Fibroblast of lung (primary cell): ENCODE results near the gene SPIRE1. TPM values are rescaled to one million over a fixed set of nuclear protein-coding genes. Genes with fewer than 3 reads are reported as not detected.

Source experiments
- DNase-seq, 2 donors: peaks; one replicate each; pipeline versions ENCODE4 v3.0.0 to v3.0.0-alpha.2; 2010; ENCODE audit warnings: low read depth in 2 of 2
- H2AFZ ChIP-seq: 2 replicates; pipeline ENCODE4 v1.5.1; 2012; ENCODE audit warnings: low read length, control low read depth, inconsistent platforms
- H3K27ac ChIP-seq: 2 replicates; pipeline ENCODE4 v1.5.1; 2011; ENCODE audit warnings: low read length, control low read depth; ENCODE audit not compliant: insufficient read depth
- H3K27me3 ChIP-seq: 2 replicates; pipeline ENCODE4 v1.5.1; 2011; ENCODE audit warnings: mild to moderate bottlenecking, low read length; ENCODE audit not compliant: control insufficient read depth, insufficient read depth
- H3K36me3 ChIP-seq: 2 replicates; pipeline ENCODE4 v1.5.1; 2011; ENCODE audit warnings: low read length; ENCODE audit not compliant: control insufficient read depth, insufficient read depth
- H3K4me1 ChIP-seq: 2 replicates; pipeline ENCODE4 v1.5.1; 2011; ENCODE audit warnings: low read length; ENCODE audit not compliant: control insufficient read depth, insufficient read depth; ENCODE audit errors: extremely low read depth
- H3K4me2 ChIP-seq: 2 replicates; pipeline ENCODE4 v1.5.1; 2011; ENCODE audit warnings: low read length, control low read depth; ENCODE audit not compliant: insufficient read depth; ENCODE audit errors: extremely low read depth
- H3K4me3 ChIP-seq, 4 experiments: fragments of 200-600 bp in 1 of 4; sonication (generic) in 1 of 4; replicated peaks in 1 of 4; 2 replicates each; pipeline ENCODE4 v1.5.1; 2011 to 2016; ENCODE audit warnings: low read length in 4 of 4, low read depth in 3 of 4, mild to moderate bottlenecking in 3 of 4, control low read depth in 2 of 4, inconsistent platforms in 1 of 4, mixed read lengths in 1 of 4; ENCODE audit not compliant: insufficient read depth in 1 of 4; ENCODE audit errors: control extremely low read depth in 1 of 4
- H3K79me2 ChIP-seq: 2 replicates; pipeline ENCODE4 v1.5.1; 2012; ENCODE audit warnings: mild to moderate bottlenecking, low read length, inconsistent platforms; ENCODE audit not compliant: control insufficient read depth, insufficient read depth
- H3K9ac ChIP-seq: 2 replicates; pipeline ENCODE4 v1.5.1; 2011; ENCODE audit warnings: mild to moderate bottlenecking, low read length, control low read depth; ENCODE audit not compliant: insufficient read depth
- H3K9me3 ChIP-seq: 2 replicates; pipeline ENCODE4 v1.5.1; 2012; ENCODE audit warnings: low read depth, low read length; ENCODE audit not compliant: control insufficient read depth, insufficient read depth
- H4K20me1 ChIP-seq: 2 replicates; pipeline ENCODE4 v1.5.1; 2011; ENCODE audit warnings: low read length; ENCODE audit not compliant: control insufficient read depth, insufficient read depth; ENCODE audit errors: extremely low read depth
- EZH2 ChIP-seq: IDR thresholded peaks from 2 replicates; pipeline ENCODE4 v1.5.1; 2012; ENCODE audit warnings: low read length, control low read depth, mild to moderate bottlenecking; ENCODE audit errors: missing control alignments
- polyA plus RNA-seq, 2 donors: library from polyadenylated mRNA; depleted of rRNA in 1 of 2; stranded (reverse) in 1 of 2; unstranded in 1 of 2; fragments of >200 nt; gene quantifications; 2 replicates each; pipeline ENCODE4 v1.2.1, GENCODE V29; 2011 to 2012; ENCODE audit warnings: missing spikeins in 1 of 2
- total RNA-seq: library from RNA; depleted of rRNA; stranded (reverse); fragments of >200 nt; gene quantifications from 2 replicates; pipeline ENCODE4 v1.2.1, GENCODE V29; 2014
- TF ChIP-seq, protein P1 (sequence below), 2 donors: IDR thresholded peaks in 1 of 2; conservative IDR thresholded peaks in 1 of 2; 1 replicate in 1 of 2; 2 replicates in 1 of 2; pipeline ENCODE4 v1.5.1; 2011 to 2012; ENCODE audit warnings: low read length in 2 of 2, control low read depth in 1 of 2, inconsistent platforms in 1 of 2, low read depth in 1 of 2, mild to moderate bottlenecking in 1 of 2

The SPIRE1 gene
- total and polyA plus RNA-seq, 2 donors (not counting 1 experiment from before 2014, with no cell fraction given) = 19.0 to 31.0 TPM

DNA sequence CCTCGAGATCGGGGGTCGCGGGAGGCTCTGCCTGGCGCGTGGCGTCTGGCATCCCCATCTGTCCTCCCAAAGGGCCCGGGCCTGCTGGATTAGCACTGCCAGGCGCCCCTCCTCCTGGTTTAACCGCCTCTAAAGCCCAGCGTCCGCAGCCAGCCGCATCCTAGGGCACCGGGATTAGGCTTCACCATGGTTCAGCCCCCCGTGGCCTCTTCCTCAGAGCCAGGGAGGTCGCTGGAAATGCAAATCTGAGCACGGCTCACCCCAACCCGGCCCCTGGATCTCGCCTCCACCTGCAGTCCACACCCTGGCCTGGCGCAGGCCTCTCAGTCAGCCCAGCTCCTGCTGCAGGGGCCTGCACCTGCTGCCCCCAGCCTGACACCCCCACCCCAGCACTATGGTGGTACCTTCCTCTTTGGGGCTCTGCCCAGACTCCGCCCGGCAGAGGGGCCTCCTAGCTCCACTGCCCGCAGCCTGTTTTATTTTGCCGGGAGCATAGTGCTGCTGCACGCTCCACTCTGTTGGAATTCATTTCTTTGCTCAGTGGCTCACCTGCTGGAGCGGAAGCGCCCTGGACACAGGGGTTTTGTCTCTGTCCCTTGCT lies 237.0 kb downstream of the SPIRE1 start:
- H3K27ac ChIP-seq = no peak overlapping the region
- peak overlapping the region in 2 of 4 experiments; percentile 10 to 37 for H3K4me3 ChIP-seq
- no peaks in the 10 kb centered on the region for H4K20me1 ChIP-seq
- no peak overlapping the region for H2AFZ ChIP-seq
- H3K9me3 ChIP-seq = no peaks in the 10 kb centered on the region
- H3K36me3 ChIP-seq = no peaks in the 10 kb centered on the region
- TF ChIP-seq, protein P1, sequence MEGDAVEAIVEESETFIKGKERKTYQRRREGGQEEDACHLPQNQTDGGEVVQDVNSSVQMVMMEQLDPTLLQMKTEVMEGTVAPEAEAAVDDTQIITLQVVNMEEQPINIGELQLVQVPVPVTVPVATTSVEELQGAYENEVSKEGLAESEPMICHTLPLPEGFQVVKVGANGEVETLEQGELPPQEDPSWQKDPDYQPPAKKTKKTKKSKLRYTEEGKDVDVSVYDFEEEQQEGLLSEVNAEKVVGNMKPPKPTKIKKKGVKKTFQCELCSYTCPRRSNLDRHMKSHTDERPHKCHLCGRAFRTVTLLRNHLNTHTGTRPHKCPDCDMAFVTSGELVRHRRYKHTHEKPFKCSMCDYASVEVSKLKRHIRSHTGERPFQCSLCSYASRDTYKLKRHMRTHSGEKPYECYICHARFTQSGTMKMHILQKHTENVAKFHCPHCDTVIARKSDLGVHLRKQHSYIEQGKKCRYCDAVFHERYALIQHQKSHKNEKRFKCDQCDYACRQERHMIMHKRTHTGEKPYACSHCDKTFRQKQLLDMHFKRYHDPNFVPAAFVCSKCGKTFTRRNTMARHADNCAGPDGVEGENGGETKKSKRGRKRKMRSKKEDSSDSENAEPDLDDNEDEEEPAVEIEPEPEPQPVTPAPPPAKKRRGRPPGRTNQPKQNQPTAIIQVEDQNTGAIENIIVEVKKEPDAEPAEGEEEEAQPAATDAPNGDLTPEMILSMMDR (conservative IDR thresholded peaks at IDR 0.05 in 1 of 2, IDR thresholded peaks at IDR 0.05 in 1 of 2; ENCODE audit: low read depth in 1 of 2, low read length in 2 of 2) = no peak
- TF ChIP-seq EZH2 = no peak
- H3K9ac ChIP-seq = no peak overlapping the region
- H3K4me2 ChIP-seq = peak overlapping the region; percentile 44
- H3K79me2 ChIP-seq = peaks cover 4% of the 10 kb centered on the region
- no peaks in the 10 kb centered on the region for H3K27me3 ChIP-seq
- H3K4me1 ChIP-seq = no peaks in the 10 kb centered on the region
- DNase-seq = no peak

DNA sequence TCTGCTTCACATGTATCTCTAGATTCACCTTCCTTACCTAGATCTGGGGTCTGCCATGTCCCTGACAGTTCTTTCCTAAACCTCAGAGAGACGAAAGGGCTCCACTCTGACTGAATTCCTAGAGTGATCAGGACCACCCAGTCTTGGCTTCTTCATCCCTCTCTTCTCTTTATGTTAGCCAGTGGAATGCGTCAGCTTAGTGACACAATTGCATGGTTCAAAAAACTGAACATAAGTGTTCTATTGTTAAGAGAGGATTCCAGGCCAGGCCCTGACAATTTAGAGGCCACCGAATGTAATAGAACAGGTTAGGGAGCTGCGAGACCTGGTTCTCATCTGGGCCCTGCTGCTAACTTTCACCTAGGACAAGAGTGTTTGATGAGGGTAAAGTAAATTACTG lies 240.2 kb downstream of the SPIRE1 start:
- H4K20me1 ChIP-seq = no peaks in the 10 kb centered on the region
- no peaks in the 10 kb centered on the region for H3K27me3 ChIP-seq
- peaks cover 6% of the 10 kb centered on the region for H3K79me2 ChIP-seq
- peaks cover 4% of the 10 kb centered on the region for H3K4me1 ChIP-seq
- no peak for DNase-seq
- H3K27ac ChIP-seq = no peak overlapping the region
- no peaks in the 10 kb centered on the region for H3K36me3 ChIP-seq
- H3K9ac ChIP-seq = no peak overlapping the region
- no peak overlapping the region for H3K4me3 ChIP-seq
- H3K4me2 ChIP-seq = no peak overlapping the region
- H3K9me3 ChIP-seq = no peaks in the 10 kb centered on the region
- TF ChIP-seq, protein P1 (conservative IDR thresholded peaks at IDR 0.05 in 1 of 2, IDR thresholded peaks at IDR 0.05 in 1 of 2; ENCODE audit: low read depth in 1 of 2, low read length in 2 of 2) = no peak
- TF ChIP-seq EZH2 = no peak
- no peak overlapping the region for H2AFZ ChIP-seq

DNA sequence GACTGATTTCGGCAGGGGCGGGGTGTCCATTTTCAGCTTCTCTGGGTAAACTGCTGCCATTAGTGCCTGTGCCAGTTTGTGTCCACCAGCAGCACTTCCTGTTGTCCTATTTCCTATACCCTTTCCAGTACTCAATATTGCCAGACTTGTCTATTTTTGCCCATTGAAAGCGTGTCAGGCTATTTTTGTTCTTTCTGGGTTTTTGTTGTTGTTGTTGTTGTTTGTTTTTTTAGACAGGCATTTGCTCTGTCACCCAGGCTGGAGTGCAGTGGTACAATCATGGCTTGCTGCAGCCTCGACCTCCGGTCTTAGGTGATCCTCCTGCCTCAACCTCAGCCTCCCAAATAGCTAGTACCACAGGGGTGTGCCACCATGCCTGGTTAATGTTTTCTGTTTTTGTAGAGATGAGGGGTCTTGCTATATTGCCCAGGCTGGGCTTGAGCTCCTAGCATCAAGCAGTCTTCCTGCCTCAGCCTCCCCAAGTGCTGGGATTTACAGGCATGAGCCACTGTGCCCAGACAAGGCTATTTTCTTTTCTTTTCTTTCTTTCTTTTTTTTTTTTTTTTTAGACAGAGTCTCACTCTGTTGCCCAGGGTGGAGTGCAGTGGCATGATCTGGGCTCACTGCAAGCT lies 241.7 kb downstream of the SPIRE1 start:
- H3K9ac ChIP-seq = no peak overlapping the region
- H3K4me2 ChIP-seq = no peak overlapping the region

More for the DNA sequence above, 241.7 kb downstream of the SPIRE1 start:
- H2AFZ ChIP-seq = peak overlapping the region; percentile 65
- no peak for DNase-seq
- TF ChIP-seq, protein P1 (conservative IDR thresholded peaks at IDR 0.05 in 1 of 2, IDR thresholded peaks at IDR 0.05 in 1 of 2; ENCODE audit: low read depth in 1 of 2, low read length in 2 of 2) = no peak
- no peak for TF ChIP-seq EZH2
- H3K9me3 ChIP-seq = no peaks in the 10 kb centered on the region
- H3K4me1 ChIP-seq = peaks cover 4% of the 10 kb centered on the region
- H3K36me3 ChIP-seq = no peaks in the 10 kb centered on the region
- H4K20me1 ChIP-seq = no peaks in the 10 kb centered on the region
- no peak overlapping the region for H3K4me3 ChIP-seq
- peaks cover 8% of the 10 kb centered on the region for H3K79me2 ChIP-seq
- no peak overlapping the region for H3K27ac ChIP-seq
- no peaks in the 10 kb centered on the region for H3K27me3 ChIP-seq
